ENCODE results near the gene OSBPL3.

Gene OSBPL3

GRCh38 chr7:24949884-24950283, 30.1 kb downstream of the OSBPL3 start:
- no peak for DNase-seq

GRCh38 chr7:24948739-24949138, 31.2 kb downstream of the OSBPL3 start:
- no peak for DNase-seq

- DNase-seq, result no peak
Observed at GRCh38 chr7:24946467-24946866, 33.5 kb downstream of the OSBPL3 start.

GRCh38 chr7:24945899-24946298, 34.1 kb downstream of the OSBPL3 start:
- DNase-seq, result no peak

- DNase-seq, result no peak
Observed at GRCh38 chr7:24943096-24943948, 36.7 kb downstream of the OSBPL3 start.

- DNase-seq, result no peak
Observed at GRCh38 chr7:24942226-24942625, 37.8 kb downstream of the OSBPL3 start.

GRCh38 chr7:24939416-24939815, 40.6 kb downstream of the OSBPL3 start:
- no peak for DNase-seq

- no peak for DNase-seq
Observed at GRCh38 chr7:24936121-24936824, 43.7 kb downstream of the OSBPL3 start.

- DNase-seq, result no peak
Observed at GRCh38 chr7:24933298-24933697, 46.7 kb downstream of the OSBPL3 start.

- no peak for DNase-seq
Observed at GRCh38 chr7:24932815-24933214, 47.2 kb downstream of the OSBPL3 start.

- DNase-seq, result no peak
Observed at GRCh38 chr7:24932389-24932788, 47.6 kb downstream of the OSBPL3 start.

GRCh38 chr7:24931844-24932243, 48.1 kb downstream of the OSBPL3 start:
- DNase-seq, result no peak

- no peak for DNase-seq
Observed at GRCh38 chr7:24930856-24931255, 49.1 kb downstream of the OSBPL3 start.

GRCh38 chr7:24926623-24927524, 53.1 kb downstream of the OSBPL3 start:
- DNase-seq, result no peak

- no peak for DNase-seq
Observed at GRCh38 chr7:24924375-24924774, 55.6 kb downstream of the OSBPL3 start.

GRCh38 chr7:24923172-24923865, 56.7 kb downstream of the OSBPL3 start:
- DNase-seq, result no peak

GRCh38 chr7:24922099-24922773, 57.7 kb downstream of the OSBPL3 start:
- no peak for DNase-seq

GRCh38 chr7:24921362-24921679, 58.7 kb downstream of the OSBPL3 start:
- no peak for DNase-seq

GRCh38 chr7:24920451-24921361, 59.3 kb downstream of the OSBPL3 start:
- no peak for DNase-seq

- DNase-seq, result no peak
Observed at GRCh38 chr7:24917510-24918239, 62.3 kb downstream of the OSBPL3 start.

Data from stimulated activated CD8-positive, alpha-beta memory T cell treated with anti-CD3 and anti-CD28 coated beads, Interleukin-4, amount 100 ng/mL, for 48 hours (primary cell).